Nephron (organoid): Measurements from ENCODE around the gene KATNB1.
"Not testable (repeated sequence)": the region's sequence is repeated elsewhere in the genome, so short reads cannot be mapped to it uniquely, and the experiment has no call there.

Experiments
- H3K27ac Mint-ChIP-seq, 3 experiments: 2 replicates each; pipeline ENCODE4 v1.8.0; 2020; ENCODE audit warnings: mixed read lengths in 3 of 3, mild to moderate bottlenecking in 2 of 3, moderate library complexity in 1 of 3
- H3K27me3 Mint-ChIP-seq: 2 replicates; pipeline ENCODE4 v1.8.0; 2021; ENCODE audit warnings: low read depth, mild to moderate bottlenecking, moderate library complexity, mixed read lengths
- H3K36me3 Mint-ChIP-seq: 2 replicates; pipeline ENCODE4 v1.8.0; 2020; ENCODE audit warnings: low read depth, mixed read lengths
- H3K4me1 Mint-ChIP-seq: 2 replicates; pipeline ENCODE4 v1.8.0; 2020; ENCODE audit warnings: mixed read lengths
- H3K4me3 Mint-ChIP-seq, 3 experiments: 2 replicates each; pipeline ENCODE4 v1.8.0; 2020; ENCODE audit warnings: mild to moderate bottlenecking in 3 of 3, mixed read lengths in 3 of 3, moderate library complexity in 2 of 3
- H3K9me3 Mint-ChIP-seq: 2 replicates; pipeline ENCODE4 v1.8.0; 2020; ENCODE audit warnings: mixed read lengths
- CTCF ChIP-seq, 3 experiments: fragments of 200-600 bp; sonication (generic); IDR thresholded peaks; one replicate each; pipeline ENCODE4 v1.5.0; 2021; ENCODE audit warnings: antibody characterized with exemption in 3 of 3; ENCODE audit not compliant: unreplicated experiment in 3 of 3

Gene KATNB1

GRCh38 chr16:57778658-57779057 is 43.1 kb downstream of the KATNB1 start:
- TF ChIP-seq CTCF (IDR thresholded peaks at IDR 0.05; ENCODE audit: unreplicated experiment in 3 of 3): no peak
- peaks cover 24% of the 10 kb centered on the region for H3K36me3 Mint-ChIP-seq
- H3K27ac Mint-ChIP-seq: no peak overlapping the region
- no peaks in the 10 kb centered on the region for H3K9me3 Mint-ChIP-seq
- H3K27me3 Mint-ChIP-seq: no peaks in the 10 kb centered on the region
- H3K4me3 Mint-ChIP-seq: no peak overlapping the region
- H3K4me1 Mint-ChIP-seq: peaks cover 5% of the 10 kb centered on the region

- not testable (repeated sequence) for H3K27me3 Mint-ChIP-seq
Measured at GRCh38 chr16:57779836-57780235, 44.3 kb downstream of the KATNB1 start.

GRCh38 chr16:57781349-57781740 is 45.8 kb downstream of the KATNB1 start:
- Mint-ChIP-seq H3K27ac (no peak overlapping the region), H3K9me3 (no peaks in the 10 kb centered on the region), H3K4me3 (no peak overlapping the region), H3K36me3 (peaks cover 27% of the 10 kb centered on the region), H3K4me1 (no peaks in the 10 kb centered on the region), H3K27me3 (no peaks in the 10 kb centered on the region)
- no peak for TF ChIP-seq CTCF (IDR thresholded peaks at IDR 0.05; ENCODE audit: unreplicated experiment in 3 of 3)

More at GRCh38 chr16:57779836-57780235, 44.3 kb downstream of the KATNB1 start:
- H3K9me3 Mint-ChIP-seq, H3K4me1 Mint-ChIP-seq, H3K4me3 Mint-ChIP-seq, H3K27ac Mint-ChIP-seq: not testable (repeated sequence)
- peaks cover 29% of the 10 kb centered on the region for H3K36me3 Mint-ChIP-seq

GRCh38 chr16:57781741-57782606 is 46.4 kb downstream of the KATNB1 start:
- H3K27ac Mint-ChIP-seq: no peak overlapping the region
- H3K4me3 Mint-ChIP-seq: no peak overlapping the region
- H3K9me3 Mint-ChIP-seq: no peaks in the 10 kb centered on the region
- H3K36me3 Mint-ChIP-seq: peaks cover 24% of the 10 kb centered on the region
- no peaks in the 10 kb centered on the region for H3K27me3 Mint-ChIP-seq
- H3K4me1 Mint-ChIP-seq: peaks cover 2% of the 10 kb centered on the region
- no peak for TF ChIP-seq CTCF (IDR thresholded peaks at IDR 0.05; ENCODE audit: unreplicated experiment in 3 of 3)

GRCh38 chr16:57782607-57783055 is 47.1 kb downstream of the KATNB1 start:
- not testable (repeated sequence) for H3K4me3 Mint-ChIP-seq, H3K27me3 Mint-ChIP-seq, H3K9me3 Mint-ChIP-seq, H3K27ac Mint-ChIP-seq, H3K4me1 Mint-ChIP-seq
- peaks cover 24% of the 10 kb centered on the region for H3K36me3 Mint-ChIP-seq

- Mint-ChIP-seq H3K4me1 (peaks cover 10% of the 10 kb centered on the region), H3K27me3 (no peaks in the 10 kb centered on the region), H3K4me3 (no peak overlapping the region), H3K27ac (peak overlapping the region in 1 of 3 experiments; percentile 37), H3K36me3 (peaks cover 24% of the 10 kb centered on the region), H3K9me3 (no peaks in the 10 kb centered on the region)
- no peak for TF ChIP-seq CTCF (IDR thresholded peaks at IDR 0.05; ENCODE audit: unreplicated experiment in 3 of 3)
Measured at GRCh38 chr16:57783116-57783515, 47.5 kb downstream of the KATNB1 start.

GRCh38 chr16:57783883-57784282 is 48.3 kb downstream of the KATNB1 start:
- no peak overlapping the region for H3K4me3 Mint-ChIP-seq
- H3K4me1 Mint-ChIP-seq: peaks cover 12% of the 10 kb centered on the region
- peaks cover 18% of the 10 kb centered on the region for H3K36me3 Mint-ChIP-seq
- no peaks in the 10 kb centered on the region for H3K27me3 Mint-ChIP-seq
- no peak for TF ChIP-seq CTCF (IDR thresholded peaks at IDR 0.05; ENCODE audit: unreplicated experiment in 3 of 3)
- no peak overlapping the region for H3K27ac Mint-ChIP-seq
- no peaks in the 10 kb centered on the region for H3K9me3 Mint-ChIP-seq
